GM12873 (cell line): ENCODE measurements around the gene RNF157.

Experiments used
- CTCF ChIP-seq: IDR thresholded peaks from 2 replicates; pipeline ENCODE4 v1.5.1; 2012; ENCODE audit warnings: low read depth, mild to moderate bottlenecking, moderate library complexity, low read length, control low read depth; ENCODE audit not compliant: insufficient read depth; ENCODE audit errors: missing control alignments

The RNF157 gene

DNA sequence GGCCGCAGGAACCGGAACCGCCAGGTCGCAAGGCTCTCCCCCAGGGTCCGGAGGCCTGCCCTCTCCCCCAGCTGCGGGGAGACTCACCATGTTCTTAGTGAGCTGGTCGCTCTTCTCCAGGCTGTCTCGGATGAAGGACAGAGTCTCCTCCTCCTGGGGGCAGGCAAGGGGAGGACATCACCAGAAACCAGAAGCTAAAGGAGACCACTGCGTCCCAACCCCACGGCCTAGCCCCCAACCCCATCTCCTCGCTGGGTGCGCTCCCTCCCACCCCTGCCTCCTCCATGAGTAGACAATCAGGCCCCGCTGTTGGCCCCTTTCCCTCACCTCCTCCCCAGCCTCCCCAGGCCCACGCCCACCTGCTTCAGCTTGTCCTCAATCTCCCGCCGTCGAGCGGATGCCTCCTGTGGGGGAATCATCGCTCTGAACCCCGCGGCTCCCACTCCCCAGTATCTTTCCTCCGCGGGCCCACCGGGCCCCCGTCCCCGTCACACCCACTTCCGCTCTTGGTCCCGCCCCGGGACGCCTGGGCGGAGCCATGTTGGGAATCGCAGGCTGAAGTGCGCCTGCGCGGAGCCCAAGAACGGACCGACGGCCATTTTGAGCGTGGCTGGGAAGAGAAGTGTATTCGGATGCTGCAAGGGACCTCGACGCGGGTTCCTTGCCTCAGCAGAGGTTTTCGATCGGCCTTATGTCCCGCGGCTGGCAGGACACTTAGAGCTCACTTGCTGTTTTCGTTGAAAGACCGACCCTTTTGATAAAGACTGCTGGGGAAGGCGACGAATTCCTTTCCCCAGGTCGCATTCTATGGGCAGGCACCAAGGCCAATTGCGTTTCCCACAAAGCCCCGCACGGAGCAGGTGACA, 136.8 kb downstream of the RNF157 start, which contains the start of gene EXOC7:
Gene EXOC7, minus strand, starts transcription at position 514 of the 866 bp plus-strand sequence. Its CDS starts 95 bp downstream, at position 419.
- TF ChIP-seq CTCF: peak; percentile 13

- TF ChIP-seq CTCF: no peak
These were observed 137.4 kb downstream of the RNF157 start for GRCh38 chr17:76102944-76103273.

DNA sequence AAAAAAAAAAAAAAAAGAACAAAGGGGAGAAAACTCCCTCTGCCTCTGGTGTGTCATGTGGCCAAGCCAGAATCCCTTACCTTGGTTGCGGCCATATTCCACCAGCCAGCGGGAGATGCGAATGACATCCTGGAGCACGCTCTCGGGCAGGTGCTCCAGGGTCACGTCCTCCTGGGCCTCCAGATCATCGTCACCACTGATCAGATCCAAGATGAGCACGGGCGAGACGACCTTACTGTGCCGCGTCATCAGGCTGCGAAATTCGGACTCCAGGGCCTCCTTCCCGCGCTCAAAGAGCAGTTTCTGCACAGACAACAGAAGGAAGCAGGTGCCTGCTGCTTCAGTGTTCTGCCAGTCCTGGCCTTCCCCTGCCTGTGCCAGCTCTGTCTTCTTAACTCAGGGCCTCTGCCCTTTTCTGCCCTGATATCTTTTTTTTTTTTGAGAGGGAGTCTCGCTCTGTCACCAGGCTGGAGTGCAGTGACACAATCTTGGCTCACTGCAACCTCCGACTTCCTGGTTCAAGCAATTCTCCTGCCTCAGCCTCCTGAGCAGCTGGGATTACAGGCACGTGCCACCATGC, 142.5 kb downstream of the RNF157 start:
- TF ChIP-seq CTCF: no peak

- no peak for TF ChIP-seq CTCF
These were observed 144.3 kb downstream of the RNF157 start for GRCh38 chr17:76095943-76096342.

DNA sequence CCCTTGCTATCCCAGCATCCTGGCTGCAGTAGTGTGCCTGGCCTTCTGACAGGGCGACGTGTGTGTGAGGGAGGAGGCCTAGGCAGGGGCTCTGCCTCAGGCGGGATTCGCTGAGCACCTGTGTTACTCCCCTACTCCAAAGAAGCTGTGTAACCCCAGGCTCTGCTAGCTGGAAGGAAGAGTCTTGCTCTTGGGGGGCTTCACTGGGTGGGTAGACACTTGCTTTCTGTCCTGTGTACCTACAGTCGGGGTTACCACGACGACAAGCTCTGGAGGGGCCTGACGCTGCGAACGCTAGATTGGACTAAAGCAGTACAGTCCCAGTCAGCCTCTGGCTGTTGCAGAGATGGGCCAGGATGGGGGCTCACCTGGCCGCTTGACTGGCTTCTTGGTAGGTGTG, 146.2 kb downstream of the RNF157 start:
- TF ChIP-seq CTCF: no peak

GRCh38 chr17:76092526-76093413, 147.5 kb downstream of the RNF157 start:
- TF ChIP-seq CTCF: no peak
